Measurements from ENCODE around the gene ITGB5.

GRCh38 chr3:124814620-124815421 lies 72.3 kb downstream of the ITGB5 start:
- TF ChIP-seq HMGXB4 (CRISPR knock-in tag; IDR thresholded peaks at IDR 0.05; ENCODE audit: borderline replicate concordance) (no peak), CTCF (IDR thresholded peaks at IDR 0.05) (no peak), SMC3 (IDR thresholded peaks at IDR 0.05) (no peak), POLR2A (IDR thresholded peaks at IDR 0.05; ENCODE audit: low read length) (no peak), REST (IDR thresholded peaks at IDR 0.05) (no peak), MYC (IDR thresholded peaks at IDR 0.05; ENCODE audit: borderline replicate concordance, low read length) (no peak), EHMT2 (IDR thresholded peaks at IDR 0.05; ENCODE audit: low read depth) (no peak), RNF2 (IDR thresholded peaks at IDR 0.05; ENCODE audit: borderline replicate concordance, low read depth) (no peak), MAX (IDR thresholded peaks at IDR 0.05) (no peak), CHD2 (IDR thresholded peaks at IDR 0.05; ENCODE audit: low read length, partially characterized antibody) (no peak), EP300 (IDR thresholded peaks at IDR 0.05) (no peak), RCOR1 (IDR thresholded peaks at IDR 0.05; ENCODE audit: low read depth, low read length) (no peak), RAD21 (conservative IDR thresholded peaks at IDR 0.05 in 1 of 2, IDR thresholded peaks at IDR 0.05 in 1 of 2) (no peak), NR3C1 (IDR thresholded peaks at IDR 0.05) (no peak)
